Measurements from ENCODE around the gene MT4. TPM values are rescaled to one million over a fixed set of nuclear protein-coding genes. Genes with fewer than 3 reads are reported as not detected.

Gene MT4
- total and polyA plus RNA-seq, 2 experiments from 2014 or later: not detected

DNA sequence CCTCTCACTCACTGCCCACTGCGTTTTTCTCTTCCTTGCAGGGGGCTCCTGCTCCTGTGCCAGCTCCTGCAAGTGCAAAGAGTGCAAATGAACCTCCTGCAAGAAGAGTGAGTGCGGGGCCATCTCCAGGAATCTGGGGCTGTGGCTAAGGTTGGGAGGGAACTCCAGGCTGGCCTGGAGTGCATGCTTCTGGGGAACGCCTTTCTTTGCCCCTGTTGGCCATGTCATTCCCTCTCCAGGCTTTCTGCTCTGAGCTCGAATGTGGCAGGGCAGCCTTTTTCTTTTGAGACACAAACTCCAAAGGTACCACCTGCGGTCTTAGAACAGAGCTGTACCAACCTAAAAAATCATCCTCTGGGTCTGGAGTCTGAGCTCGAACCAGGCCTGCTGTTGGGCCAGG lies 53.3 kb downstream of the MT4 start:
- no peaks in the 10 kb centered on the region for H3K9me3 ChIP-seq (ENCODE audit: low read depth)
- no peaks in the 10 kb centered on the region for H3K4me1 ChIP-seq (ENCODE audit: low read depth)
- H3K36me3 ChIP-seq: no peaks in the 10 kb centered on the region
- peaks cover 82% of the 10 kb centered on the region for H3K27me3 ChIP-seq
- H3K4me3 ChIP-seq: no peak overlapping the region
- TF ChIP-seq, protein P1, sequence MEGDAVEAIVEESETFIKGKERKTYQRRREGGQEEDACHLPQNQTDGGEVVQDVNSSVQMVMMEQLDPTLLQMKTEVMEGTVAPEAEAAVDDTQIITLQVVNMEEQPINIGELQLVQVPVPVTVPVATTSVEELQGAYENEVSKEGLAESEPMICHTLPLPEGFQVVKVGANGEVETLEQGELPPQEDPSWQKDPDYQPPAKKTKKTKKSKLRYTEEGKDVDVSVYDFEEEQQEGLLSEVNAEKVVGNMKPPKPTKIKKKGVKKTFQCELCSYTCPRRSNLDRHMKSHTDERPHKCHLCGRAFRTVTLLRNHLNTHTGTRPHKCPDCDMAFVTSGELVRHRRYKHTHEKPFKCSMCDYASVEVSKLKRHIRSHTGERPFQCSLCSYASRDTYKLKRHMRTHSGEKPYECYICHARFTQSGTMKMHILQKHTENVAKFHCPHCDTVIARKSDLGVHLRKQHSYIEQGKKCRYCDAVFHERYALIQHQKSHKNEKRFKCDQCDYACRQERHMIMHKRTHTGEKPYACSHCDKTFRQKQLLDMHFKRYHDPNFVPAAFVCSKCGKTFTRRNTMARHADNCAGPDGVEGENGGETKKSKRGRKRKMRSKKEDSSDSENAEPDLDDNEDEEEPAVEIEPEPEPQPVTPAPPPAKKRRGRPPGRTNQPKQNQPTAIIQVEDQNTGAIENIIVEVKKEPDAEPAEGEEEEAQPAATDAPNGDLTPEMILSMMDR (IDR thresholded peaks at IDR 0.05; ENCODE audit: low read depth, low read length): no peak
- no peak for DNase-seq (ENCODE audit: low read depth in 1 of 2, low spot score in 1 of 2)
- H3K27ac ChIP-seq: no peak overlapping the region

Other genes with a start within 250 kb of the MT4 start
- gene AMFR, start 139.5 kb upstream of the MT4 start, total RNA-seq: 152 and 157 TPM in 2 replicates
- 52.7 and 65.3 TPM in 2 replicates for gene AMFR, start 139.5 kb upstream of the MT4 start, polyA plus RNA-seq
- 59.3 and 79.9 TPM in 2 replicates for gene NUDT21, start 113.7 kb upstream of the MT4 start, total RNA-seq
- gene NUDT21, start 113.7 kb upstream of the MT4 start, polyA plus RNA-seq: 47.4 and 68.7 TPM in 2 replicates
- 32.0 and 65.5 TPM in 2 replicates for gene OGFOD1, start 113.5 kb upstream of the MT4 start, total RNA-seq
- gene OGFOD1, start 113.5 kb upstream of the MT4 start, polyA plus RNA-seq: 49.4 and 54.9 TPM in 2 replicates
- 31.9 and 32.8 TPM in 2 replicates for gene BBS2, start 45.0 kb upstream of the MT4 start, total RNA-seq
- 50.4 and 64.7 TPM in 2 replicates for gene BBS2, start 45.0 kb upstream of the MT4 start, polyA plus RNA-seq
- gene MT3, start 24.5 kb downstream of the MT4 start, total RNA-seq: not detected in 2 replicates
- 1.0 TPM in 1 of 2 replicates, not detected in the other for gene MT3, start 24.5 kb downstream of the MT4 start, polyA plus RNA-seq
- 0.28 TPM in 1 of 2 replicates, not detected in the other for gene MT2A, start 43.5 kb downstream of the MT4 start, total RNA-seq
- 1.6 and 2.1 TPM in 2 replicates for gene MT2A, start 43.5 kb downstream of the MT4 start, polyA plus RNA-seq
- 3.6 and 9.1 TPM in 2 replicates for gene MT1E, start 60.7 kb downstream of the MT4 start, total RNA-seq
- 4.5 and 4.7 TPM in 2 replicates for gene MT1E, start 60.7 kb downstream of the MT4 start, polyA plus RNA-seq
- gene MT1M, start 67.6 kb downstream of the MT4 start, total RNA-seq: not detected in 2 replicates
- not detected in 2 replicates for gene MT1M, start 67.6 kb downstream of the MT4 start, polyA plus RNA-seq
- not detected in 2 replicates for gene MT1A, start 73.6 kb downstream of the MT4 start, total RNA-seq
- not detected in 2 replicates for gene MT1A, start 73.6 kb downstream of the MT4 start, polyA plus RNA-seq
- not detected in 2 replicates for gene MT1B, start 86.8 kb downstream of the MT4 start, total RNA-seq
- gene MT1B, start 86.8 kb downstream of the MT4 start, polyA plus RNA-seq: not detected in 2 replicates
- gene MT1F, start 92.9 kb downstream of the MT4 start, total RNA-seq: not detected in 2 replicates
- not detected in 2 replicates for gene MT1F, start 92.9 kb downstream of the MT4 start, polyA plus RNA-seq
- 3.7 TPM in 1 of 2 replicates, not detected in the other for gene MT1G, start 103.0 kb downstream of the MT4 start, total RNA-seq
- not detected in 2 replicates for gene MT1G, start 103.0 kb downstream of the MT4 start, polyA plus RNA-seq
- not detected in 2 replicates for gene MT1H, start 104.7 kb downstream of the MT4 start, total RNA-seq
- gene MT1H, start 104.7 kb downstream of the MT4 start, polyA plus RNA-seq: not detected in 2 replicates
- 5.7 and 13.3 TPM in 2 replicates for gene MT1X, start 117.4 kb downstream of the MT4 start, total RNA-seq
- 9.3 and 11.1 TPM in 2 replicates for gene MT1X, start 117.4 kb downstream of the MT4 start, polyA plus RNA-seq
- 110 and 115 TPM in 2 replicates for gene NUP93, start 165.1 kb downstream of the MT4 start, total RNA-seq
- 127 and 157 TPM in 2 replicates for gene NUP93, start 165.1 kb downstream of the MT4 start, polyA plus RNA-seq

Data from cardiac muscle cell (in vitro differentiated cells and primary cell).